D721Med (cell line): ENCODE data around the gene CASZ1.

Source experiments
- DNase-seq: peaks from one replicate; pipeline ENCODE4 v3.0.0; 2011; ENCODE audit warnings: low spot score; ENCODE audit not compliant: insufficient read length
- FAIRE-seq: peaks from 2 replicates; lab custom pipeline; 2011; peaks lifted over from hg19 to GRCh38; lab: Jason Lieb, UNC
- CTCF ChIP-seq: IDR thresholded peaks from 2 replicates; pipeline ENCODE4 v1.5.1; 2012; ENCODE audit warnings: mild to moderate bottlenecking, control low read depth; ENCODE audit not compliant: insufficient read depth; ENCODE audit errors: missing control alignments

Gene CASZ1

GRCh38 chr1:10821388-10821787, 24.9 kb upstream of the CASZ1 start:
- no peak for TF ChIP-seq CTCF
- FAIRE-seq (no peak), DNase-seq (no peak)

- FAIRE-seq = no peak
- no peak for DNase-seq
- no peak for TF ChIP-seq CTCF
These were observed 24.0 kb upstream of the CASZ1 start for GRCh38 chr1:10820422-10820821.

GRCh38 chr1:10819198-10819901, 22.9 kb upstream of the CASZ1 start:
- no peak for FAIRE-seq
- no peak for DNase-seq
- no peak for TF ChIP-seq CTCF

GRCh38 chr1:10818262-10819197, 22.1 kb upstream of the CASZ1 start:
- TF ChIP-seq CTCF = no peak
- no peak for FAIRE-seq
- no peak for DNase-seq

GRCh38 chr1:10816743-10817369, 20.4 kb upstream of the CASZ1 start:
- DNase-seq (no peak), FAIRE-seq (no peak)
- no peak for TF ChIP-seq CTCF

GRCh38 chr1:10816233-10816632, 19.8 kb upstream of the CASZ1 start:
- FAIRE-seq = no peak
- TF ChIP-seq CTCF = no peak

GRCh38 chr1:10815858-10816195, 19.4 kb upstream of the CASZ1 start:
- TF ChIP-seq CTCF = no peak
- no peak for DNase-seq
- no peak for FAIRE-seq

More at GRCh38 chr1:10816233-10816632, 19.8 kb upstream of the CASZ1 start:
- no peak for DNase-seq
